ACHN (cell line): ENCODE measurements around the gene CYP27A1.

Experiments
- DNase-seq: peaks from one replicate; pipeline ENCODE4 v3.0.0-alpha.2; 2015
- in situ Hi-C: cut with HindIII; loops from 2 replicates; pipeline ENCODE4 v1.10.0; 2017; ENCODE audit warnings: low sequenced_read_pairs, low pct_ligation_motif_present, low pct_unique_long_range_greater_than_20kb

Gene CYP27A1

DNA sequence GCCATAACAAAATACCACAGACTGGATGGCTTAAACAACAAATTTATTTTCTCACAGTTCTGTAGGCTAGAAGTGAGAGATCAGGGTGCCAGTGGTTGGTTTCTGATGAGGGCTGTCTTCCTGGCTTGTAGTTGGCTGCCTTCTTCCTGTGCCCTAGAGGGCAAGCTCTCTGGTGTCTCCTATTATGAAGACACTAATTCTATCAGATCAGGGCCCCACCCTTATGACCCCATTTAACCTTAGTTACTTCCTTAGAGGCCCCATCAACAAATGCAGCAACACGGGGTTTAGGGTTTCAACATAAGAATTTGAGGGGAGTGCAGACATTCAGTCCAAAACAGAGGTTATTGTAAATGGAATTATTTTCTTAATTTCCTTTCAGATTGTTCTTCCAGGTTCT lies 22.9 kb downstream of the CYP27A1 start:
- in situ Hi-C loops, result no loop called here
- DNase-seq, result no peak

DNA sequence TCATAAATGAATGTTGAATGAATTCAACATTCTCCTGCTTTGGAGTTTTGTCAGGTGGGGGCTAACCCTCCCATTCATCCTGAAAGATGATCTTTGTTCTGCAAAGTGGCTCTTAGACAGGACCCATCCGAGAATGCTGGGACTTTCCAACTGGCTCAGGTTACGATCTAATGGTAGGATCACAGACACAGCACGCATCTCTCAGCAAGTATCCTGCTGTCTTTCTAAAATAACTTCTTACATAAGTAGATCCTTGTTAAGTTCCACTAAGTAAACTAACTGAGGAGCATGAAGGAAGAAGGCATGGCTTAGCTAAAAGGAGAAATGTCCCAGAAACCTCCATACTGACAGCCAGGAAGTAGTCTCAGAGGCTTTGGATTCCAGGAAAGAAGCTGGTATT lies 23.7 kb downstream of the CYP27A1 start:
- no peak for DNase-seq
- in situ Hi-C loops, result no loop called here

DNA sequence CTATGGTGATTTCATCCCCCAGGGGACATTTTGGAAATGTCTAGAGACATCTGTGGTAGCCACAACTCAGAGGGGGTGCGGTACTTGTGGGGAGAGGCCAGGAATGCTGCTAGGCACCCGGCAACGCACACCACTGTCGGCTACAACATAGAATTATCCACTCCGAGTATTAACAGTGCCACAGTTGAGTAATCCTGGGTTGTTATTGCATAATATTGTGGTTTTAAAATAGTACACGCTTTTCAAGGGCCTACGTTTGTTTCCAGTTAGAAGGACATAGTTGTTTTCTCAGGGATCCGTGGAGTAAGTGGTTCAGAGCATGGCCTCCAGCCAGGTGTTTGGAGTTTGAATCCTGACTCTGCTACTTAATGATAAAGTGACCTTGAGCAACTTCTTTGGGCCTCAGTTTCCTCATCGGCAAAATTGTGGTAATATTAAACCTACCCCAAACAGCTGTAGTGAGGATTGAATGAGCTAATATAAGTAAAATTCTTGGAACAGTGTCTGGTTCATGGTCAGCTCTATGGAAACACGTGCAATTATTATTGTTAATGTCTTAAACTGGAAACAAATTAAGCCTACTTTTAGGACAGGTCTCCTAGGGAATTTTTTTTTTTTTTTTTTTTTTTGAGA lies 24.5 kb downstream of the CYP27A1 start:
- in situ Hi-C loops, result no loop called here
- peak; percentile 96 for DNase-seq

DNA sequence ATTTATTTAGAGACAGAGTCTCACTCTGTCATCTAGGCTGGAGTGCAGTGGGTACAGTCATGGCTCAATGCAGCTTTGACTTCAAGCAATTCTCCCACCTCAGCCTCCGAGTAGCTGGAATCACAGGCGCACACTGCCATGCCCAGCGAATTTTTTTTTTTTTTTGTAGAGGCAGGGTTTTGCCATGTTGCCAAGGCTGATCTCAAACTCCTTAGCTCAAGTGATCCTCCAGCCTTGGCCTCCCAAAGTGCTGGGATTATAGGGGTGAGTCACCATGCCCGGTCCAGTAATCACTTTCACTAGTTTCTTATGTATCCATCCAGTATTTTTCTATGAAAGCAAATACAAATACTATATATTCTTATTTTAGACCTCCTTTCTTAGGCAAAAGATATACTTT lies 25.7 kb downstream of the CYP27A1 start:
- in situ Hi-C loops, result no loop called here
- no peak for DNase-seq

DNA sequence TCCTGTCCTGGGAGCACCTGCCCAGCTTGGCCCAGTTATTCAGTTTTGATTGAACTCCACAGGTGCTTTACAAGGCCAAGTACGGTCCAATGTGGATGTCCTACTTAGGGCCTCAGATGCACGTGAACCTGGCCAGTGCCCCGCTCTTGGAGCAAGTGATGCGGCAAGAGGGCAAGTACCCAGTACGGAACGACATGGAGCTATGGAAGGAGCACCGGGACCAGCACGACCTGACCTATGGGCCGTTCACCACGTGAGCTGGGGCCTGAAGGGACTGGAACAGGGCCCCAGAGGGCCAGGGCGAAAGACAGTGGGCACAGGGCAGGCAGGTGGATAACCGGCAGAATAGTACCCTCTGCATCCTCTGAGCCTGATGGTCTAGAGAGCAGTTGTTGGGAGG lies 27.6 kb downstream of the CYP27A1 start:
- no peak for DNase-seq
- in situ Hi-C loops, result no loop called here

DNA sequence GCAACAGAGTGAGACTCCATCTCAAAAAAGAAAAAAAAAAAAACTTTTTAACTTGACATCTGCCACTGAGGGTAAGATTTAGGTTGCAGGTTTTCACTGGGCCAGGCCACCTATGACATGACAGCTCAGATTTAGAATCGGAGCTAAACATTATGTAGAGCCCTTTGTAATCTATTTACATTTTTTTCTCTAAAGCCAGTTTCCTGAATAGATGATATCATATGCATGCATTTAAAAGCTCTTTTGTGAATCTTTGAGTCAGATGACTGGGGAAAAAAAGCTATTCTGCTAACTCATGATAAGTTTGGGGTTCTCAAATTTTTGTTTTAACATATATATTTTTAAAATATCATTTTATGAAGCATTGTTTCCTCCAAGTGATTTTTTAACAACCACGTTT lies 28.3 kb downstream of the CYP27A1 start:
- no peak for DNase-seq
- in situ Hi-C loops, result no loop called here

DNA sequence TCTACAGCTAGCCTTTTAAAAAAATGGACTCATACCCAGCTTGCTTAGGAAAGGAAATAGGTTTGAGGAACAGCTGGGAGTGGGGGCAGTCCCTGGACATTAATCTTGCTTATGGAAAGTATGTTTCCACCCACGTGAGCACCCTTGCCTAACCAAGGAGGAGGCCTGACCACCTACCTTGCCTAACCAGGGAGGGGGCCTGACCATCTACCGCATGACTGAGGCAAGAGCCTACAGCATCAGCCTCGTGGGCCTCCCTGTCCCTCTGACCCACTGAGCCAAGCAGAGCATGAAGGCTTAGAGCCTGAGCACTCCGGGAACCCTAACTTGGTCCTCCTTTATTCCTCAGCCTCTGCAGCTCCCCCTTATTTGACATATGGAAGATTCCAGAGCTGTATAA lies 29.4 kb downstream of the CYP27A1 start:
- no peak for DNase-seq
- in situ Hi-C loops, result no loop called here

DNA sequence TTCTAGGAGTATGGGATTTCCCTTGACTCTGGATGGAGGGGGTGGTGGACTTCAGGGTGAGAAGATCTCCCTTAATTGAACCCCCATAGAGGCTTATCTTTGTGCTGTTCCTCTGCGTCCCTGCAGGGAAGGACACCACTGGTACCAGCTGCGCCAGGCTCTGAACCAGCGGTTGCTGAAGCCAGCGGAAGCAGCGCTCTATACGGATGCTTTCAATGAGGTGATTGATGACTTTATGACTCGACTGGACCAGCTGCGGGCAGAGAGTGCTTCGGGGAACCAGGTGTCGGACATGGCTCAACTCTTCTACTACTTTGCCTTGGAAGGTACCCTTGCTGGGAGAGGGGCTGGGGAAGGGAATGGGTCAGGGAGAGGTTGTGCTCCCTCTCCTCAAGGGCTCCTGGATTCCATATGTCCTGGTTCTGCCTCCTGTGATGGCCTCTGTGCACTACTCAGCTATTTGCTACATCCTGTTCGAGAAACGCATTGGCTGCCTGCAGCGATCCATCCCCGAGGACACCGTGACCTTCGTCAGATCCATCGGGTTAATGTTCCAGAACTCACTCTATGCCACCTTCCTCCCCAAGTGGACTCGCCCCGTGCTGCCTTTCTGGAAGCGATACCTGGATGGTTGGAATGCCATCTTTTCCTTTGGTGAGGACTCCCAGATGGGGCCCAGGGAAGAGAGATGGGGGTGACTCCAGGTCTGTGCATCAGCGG lies 30.3 kb downstream of the CYP27A1 start:
- DNase-seq, result no peak
- in situ Hi-C loops, result no loop called here

DNA sequence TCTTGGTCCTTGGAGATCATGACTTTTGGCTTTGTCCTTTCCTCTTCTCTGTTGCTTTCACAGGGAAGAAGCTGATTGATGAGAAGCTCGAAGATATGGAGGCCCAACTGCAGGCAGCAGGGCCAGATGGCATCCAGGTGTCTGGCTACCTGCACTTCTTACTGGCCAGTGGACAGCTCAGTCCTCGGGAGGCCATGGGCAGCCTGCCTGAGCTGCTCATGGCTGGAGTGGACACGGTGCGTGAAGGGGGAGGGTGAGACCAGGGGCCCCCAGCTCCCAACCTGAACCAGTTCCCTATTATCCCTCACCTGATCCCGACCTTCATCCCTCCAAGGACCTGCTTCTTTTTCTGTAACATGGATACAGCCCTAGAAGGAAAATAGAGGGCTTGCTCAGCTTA lies 30.9 kb downstream of the CYP27A1 start:
- in situ Hi-C loops, result no loop called here
- no peak for DNase-seq

DNA sequence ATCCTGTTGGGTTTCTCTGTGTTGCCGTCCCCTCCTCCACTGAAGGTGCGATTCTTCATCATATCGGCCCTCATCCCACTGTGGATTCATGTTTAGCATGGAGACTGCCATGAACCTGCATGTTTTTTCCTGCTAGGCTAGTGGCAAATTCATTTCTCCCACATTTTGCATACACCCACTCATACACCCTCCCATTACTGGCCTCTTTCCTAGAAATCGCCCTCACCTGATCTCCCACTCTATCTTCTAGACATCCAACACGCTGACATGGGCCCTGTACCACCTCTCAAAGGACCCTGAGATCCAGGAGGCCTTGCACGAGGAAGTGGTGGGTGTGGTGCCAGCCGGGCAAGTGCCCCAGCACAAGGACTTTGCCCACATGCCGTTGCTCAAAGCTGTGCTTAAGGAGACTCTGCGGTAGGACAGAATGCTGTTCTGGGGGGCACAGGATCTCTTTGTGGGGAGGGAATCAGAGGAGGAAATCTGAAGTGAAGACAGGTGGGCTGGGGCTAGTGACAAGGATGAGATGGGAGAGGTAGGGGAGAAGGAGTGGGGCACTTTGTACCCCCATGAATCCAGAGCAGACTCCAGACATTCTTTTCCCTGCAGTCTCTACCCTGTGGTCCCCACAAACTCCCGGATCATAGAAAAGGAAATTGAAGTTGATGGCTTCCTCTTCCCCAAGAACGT lies 32.0 kb downstream of the CYP27A1 start:
- DNase-seq, result no peak
- in situ Hi-C loops, result no loop called here

DNA sequence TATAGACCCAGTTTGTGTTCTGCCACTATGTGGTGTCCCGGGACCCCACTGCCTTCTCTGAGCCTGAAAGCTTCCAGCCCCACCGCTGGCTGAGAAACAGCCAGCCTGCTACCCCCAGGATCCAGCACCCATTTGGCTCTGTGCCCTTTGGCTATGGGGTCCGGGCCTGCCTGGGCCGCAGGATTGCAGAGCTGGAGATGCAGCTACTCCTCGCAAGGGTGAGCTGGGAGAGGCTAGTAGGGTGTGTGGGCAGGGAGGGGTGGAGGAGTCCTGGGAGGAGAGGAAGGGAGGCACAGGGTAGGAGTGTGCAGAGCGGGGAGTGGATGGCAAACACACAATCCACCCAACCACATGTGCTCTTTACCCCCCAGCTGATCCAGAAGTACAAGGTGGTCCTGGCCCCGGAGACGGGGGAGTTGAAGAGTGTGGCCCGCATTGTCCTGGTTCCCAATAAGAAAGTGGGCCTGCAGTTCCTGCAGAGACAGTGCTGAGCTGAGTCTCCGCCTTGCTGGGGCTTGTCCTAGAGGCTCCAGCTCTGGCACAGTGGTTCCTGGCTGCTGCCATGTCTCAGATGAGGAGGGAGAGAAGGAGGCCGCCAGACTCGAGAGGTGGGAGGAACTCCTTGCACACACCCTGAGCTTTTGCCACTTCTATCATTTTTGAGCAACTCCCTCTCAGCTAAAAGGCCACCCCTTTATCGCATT lies 32.7 kb downstream of the CYP27A1 start:
- in situ Hi-C loops, result no loop called here
- no peak for DNase-seq

DNA sequence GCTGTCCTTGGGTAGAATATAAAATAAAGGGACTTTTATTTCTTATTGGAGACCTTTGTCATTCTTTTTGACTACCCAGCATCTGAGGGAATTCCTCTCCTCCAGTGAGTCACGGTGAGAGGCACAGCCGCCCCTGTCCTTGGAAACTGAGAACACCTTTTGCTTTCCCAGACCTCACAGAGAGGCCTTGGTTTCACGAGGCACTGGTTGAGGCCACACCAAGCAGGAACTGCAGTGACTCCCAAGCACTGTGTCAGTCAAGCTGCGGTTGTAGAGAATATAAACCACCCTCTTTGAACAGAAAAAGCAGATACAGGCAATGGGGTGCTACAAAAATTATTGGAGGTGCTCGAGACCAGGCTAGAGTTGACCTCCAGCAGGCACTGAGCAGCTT lies 33.3 kb downstream of the CYP27A1 start:
- no peak for DNase-seq
- in situ Hi-C loops, result no loop called here

DNA sequence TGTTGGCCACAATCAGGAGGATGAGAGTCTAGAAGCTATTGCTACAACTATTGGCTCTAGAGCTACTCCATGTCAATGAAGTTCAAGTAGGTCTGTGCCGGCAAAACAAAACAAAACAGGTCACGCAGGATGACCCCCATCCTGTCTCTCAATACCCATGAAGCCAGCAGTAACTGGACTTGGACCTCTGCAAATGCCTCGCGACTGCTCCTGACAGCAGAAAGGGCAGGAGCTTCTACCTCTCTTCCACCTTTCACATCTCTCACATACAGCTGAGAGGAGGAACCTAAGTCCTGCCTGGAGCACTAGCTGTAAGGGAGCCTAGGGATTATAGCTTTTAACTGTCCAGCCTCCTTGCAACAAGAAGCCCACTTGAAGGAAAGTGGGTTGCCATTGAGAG lies 33.7 kb downstream of the CYP27A1 start:
- DNase-seq, result no peak
- in situ Hi-C loops, result no loop called here

DNA sequence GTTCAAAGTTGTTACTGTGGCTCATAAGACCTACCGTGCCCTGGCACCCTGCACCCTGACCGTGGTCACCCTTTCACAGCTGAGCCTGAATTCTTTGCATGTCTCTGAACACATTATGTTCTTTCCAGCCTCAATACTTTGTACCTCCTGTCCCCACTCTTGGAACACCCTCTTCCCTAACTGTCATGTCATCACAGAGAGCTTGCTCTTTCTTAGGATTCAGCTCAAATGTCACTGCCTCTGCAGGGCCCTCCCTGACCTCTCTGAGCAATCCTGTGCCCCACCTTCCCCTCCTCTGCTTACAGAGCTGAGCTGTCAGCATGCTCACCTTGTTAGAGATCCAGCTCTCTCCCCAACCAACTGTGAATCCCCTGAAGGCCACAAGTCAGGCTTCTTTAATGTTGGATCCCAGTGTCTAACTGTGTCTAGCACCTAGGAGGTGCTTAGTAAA lies 34.6 kb downstream of the CYP27A1 start:
- in situ Hi-C loops, result no loop called here
- no peak for DNase-seq

DNA sequence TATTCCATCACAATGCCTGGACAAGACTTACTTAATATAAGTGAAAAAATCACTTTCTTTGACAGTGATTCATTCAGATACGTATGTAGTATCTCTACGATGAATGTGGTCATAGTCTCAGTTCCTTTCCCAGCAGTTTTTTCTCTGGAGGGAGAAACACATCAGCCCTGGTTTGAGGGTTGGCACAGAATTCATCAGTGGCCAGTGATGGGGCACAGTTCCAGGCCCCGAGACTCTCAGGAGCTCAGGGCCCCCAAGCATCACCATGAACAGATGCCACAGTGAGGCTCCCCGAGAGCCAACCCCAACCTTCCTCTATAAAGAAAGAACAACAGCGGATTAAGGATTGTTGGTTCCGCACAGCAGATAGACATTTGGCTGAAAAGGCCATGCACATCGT lies 37.1 kb downstream of the CYP27A1 start:
- no peak for DNase-seq
- in situ Hi-C loops, result no loop called here

DNA sequence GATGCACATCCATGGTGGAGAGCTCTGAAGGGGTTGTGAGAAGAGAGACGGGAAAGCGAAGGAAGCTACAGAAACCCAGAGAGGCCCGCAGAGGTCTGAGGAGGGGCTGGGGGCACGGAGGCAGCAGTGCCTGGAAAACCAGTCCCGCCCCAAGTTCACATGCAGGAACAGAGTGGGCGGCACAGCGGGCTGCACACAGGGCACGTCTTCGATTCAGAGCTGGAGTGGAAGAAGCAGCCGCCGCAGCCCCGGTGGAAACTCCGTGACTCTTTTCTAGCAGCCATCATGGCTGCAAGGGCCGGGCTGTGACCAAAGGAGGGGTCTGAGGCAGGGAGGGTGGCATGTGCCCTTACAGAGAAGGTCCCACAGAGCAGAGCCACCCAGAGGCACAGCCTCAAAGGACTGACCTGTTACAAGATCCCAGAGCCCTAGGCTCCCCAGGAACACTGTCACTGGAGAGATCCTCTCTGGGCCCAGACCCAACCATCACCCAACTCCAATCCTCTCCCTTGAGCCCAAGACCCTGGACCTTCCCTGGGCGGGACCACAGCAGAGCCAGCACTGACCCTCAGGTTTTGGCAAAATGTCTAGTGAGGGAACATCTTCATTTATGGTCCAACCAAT lies 38.9 kb downstream of the CYP27A1 start:
- DNase-seq, result no peak
- in situ Hi-C loops, result no loop called here

DNA sequence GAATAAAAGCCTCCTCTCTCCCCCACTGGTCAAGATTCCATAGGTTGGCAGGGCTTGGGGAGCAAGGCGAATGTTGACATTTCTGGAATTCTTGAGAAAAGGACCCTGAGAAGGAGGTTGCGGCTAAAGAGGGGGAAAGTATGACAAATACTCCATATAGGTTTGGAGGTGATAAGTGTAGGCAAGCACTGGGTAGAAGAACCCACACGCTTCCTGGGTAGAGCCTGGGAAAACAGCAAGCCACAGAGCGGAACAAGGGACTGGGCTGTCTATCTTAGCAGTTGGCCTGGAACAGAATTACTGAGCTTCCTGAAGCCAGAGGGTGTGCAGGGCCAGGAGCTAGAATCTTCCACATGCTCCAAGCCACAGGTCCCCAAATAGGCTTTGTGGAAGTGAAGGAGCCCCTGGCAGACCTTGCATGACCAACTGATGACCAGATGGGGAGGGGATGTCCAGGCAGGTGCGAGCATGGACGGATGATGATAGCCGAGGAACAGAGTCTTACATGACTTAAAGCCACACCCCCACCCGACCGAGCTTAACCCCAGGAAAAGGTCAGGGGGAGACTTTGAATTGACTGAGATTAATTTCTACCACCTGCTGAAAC lies 39.8 kb downstream of the CYP27A1 start:
- DNase-seq, result no peak
- in situ Hi-C loops, result no loop called here

DNA sequence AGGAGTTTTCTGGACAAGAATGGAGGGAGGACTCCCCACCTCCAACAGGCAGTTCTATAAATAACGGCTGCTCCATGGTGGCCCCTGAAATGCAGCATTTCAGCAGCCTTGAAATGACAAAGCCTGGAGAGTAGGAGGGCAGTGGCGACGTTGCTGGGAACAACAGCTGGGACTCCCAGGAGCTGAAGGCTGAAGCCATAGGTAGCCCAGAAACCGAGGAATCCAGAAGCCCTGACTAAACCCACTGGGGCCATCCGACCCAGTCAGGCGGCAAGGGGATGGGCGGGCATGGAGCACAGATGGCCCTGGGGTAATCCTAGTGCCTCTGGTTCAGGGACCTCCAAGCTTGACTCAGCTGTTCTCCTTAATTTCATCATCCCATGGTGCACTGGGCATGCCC lies 40.7 kb downstream of the CYP27A1 start:
- in situ Hi-C loops, result no loop called here
- DNase-seq, result no peak
